ENCODE results near the gene EXOC6.
A peak's percentile ranks its signal among the peaks of the same experiment; 100 is the strongest.
"Not testable (repeated sequence)": the region's sequence is repeated elsewhere in the genome, so short reads cannot be mapped to it uniquely, and the experiment has no call there.

Gene EXOC6

DNA sequence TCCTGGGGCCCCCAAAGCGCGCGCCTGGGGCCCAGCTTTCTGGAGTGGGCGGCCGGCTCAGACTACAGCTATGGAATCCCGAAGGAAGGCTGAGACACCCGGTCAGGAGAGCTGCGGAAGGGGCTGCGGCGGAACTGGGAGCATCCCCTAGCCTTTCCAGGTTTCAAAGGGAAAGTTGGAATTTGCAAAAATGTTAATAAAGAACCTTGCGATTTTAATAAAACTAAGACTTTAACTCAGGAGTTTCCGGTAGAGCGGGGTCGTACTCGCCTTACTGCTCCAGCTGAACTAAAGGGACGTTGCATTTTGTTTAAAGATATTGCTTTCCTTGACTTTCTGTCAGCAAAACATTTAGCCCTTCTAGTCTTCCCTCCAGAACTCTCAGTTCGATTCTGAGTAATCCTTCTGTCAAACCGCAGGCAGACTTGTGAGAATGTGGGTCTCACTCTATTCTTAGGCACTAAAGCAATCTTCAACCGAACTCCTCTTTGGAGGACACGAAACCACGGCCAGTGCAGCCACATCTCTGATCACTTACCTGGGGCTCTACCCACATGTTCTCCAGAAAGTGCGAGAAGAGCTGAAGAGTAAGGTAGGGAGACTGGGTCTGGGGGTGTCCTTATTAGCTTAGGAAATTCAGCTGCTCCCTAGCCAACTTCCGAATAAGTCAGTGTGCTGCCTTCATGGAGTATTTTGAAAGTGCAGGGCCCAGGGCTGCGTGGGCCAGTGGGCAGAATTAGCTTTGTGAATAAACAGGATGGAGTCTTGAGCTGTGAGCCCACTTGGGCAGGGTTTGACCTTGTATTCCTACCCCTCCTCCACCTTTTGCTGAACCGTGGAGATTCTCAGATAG lies 227.3 kb downstream of the EXOC6 start:
- DNase-seq (ENCODE audit: low read depth in 3 of 3, low spot score in 1 of 3), result no peak

DNA sequence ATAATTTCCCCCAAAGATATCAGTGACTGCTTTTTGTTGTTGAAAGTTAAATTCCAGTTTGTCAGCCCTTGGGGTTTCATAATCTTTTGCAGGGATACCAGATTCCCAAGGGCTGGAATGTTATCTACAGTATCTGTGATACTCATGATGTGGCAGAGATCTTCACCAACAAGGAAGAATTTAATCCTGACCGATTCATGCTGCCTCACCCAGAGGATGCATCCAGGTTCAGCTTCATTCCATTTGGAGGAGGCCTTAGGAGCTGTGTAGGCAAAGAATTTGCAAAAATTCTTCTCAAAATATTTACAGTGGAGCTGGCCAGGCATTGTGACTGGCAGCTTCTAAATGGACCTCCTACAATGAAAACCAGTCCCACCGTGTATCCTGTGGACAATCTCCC lies 228.6 kb downstream of the EXOC6 start:
- DNase-seq (ENCODE audit: low read depth in 3 of 3, low spot score in 1 of 3), result no peak

DNA sequence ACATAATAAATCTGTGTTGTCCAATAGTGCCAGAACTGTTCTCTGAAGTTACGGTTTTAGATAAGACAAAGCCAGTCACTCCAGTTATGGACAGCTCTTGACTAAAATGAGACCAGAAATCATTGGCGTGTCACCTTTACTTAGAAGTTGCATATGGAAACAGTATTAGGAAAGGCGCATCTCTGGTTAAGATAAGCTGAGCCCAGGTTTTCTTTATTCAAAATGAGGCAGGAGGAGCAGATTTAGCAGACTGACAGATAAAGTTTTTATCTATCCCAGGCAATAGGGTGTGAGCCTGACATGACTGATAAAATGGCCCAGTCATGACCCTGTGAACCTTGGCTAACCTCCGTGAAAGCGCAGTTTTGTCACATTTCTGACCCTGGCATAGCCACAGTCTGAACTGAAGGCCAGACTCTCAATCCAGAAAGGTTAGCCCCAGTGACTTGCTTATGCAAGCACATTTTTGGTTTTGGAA lies 229.6 kb downstream of the EXOC6 start:
- no peak for DNase-seq (ENCODE audit: low read depth in 3 of 3, low spot score in 1 of 3)

DNA sequence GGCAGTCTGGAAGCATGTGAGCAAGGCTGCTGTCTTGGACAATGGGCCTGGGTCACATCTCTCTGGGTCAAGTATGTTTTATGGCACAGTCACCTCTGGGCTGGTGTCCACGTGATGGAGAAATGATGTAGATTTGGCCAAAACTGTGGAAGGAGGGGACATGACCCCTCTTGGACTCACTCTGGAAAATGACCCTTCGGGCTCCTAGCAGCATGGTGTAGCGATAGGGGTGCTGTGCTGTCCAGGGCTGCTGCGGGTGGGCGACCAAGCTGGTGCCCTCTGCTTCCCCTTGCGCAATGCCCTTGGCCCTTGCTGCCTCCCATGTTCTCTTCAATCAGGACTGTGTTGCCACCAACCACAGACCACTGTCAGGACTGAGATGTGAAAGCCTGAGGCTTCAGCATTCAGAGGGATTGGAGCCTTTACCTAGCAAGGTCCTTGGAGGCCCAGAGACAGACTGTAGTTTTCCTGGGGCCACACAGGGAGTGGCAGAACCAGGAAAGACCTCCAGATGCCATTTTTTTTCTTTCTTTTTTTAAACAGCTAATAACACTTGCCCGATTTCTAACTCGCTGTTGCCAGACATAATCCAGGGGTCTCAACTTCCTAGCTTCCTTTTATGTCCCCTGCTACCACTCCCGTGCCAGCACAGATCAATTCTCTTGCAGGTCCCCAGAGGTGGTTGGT lies 231.5 kb downstream of the EXOC6 start:
- DNase-seq (ENCODE audit: low read depth in 3 of 3, low spot score in 1 of 3), result no peak

DNA sequence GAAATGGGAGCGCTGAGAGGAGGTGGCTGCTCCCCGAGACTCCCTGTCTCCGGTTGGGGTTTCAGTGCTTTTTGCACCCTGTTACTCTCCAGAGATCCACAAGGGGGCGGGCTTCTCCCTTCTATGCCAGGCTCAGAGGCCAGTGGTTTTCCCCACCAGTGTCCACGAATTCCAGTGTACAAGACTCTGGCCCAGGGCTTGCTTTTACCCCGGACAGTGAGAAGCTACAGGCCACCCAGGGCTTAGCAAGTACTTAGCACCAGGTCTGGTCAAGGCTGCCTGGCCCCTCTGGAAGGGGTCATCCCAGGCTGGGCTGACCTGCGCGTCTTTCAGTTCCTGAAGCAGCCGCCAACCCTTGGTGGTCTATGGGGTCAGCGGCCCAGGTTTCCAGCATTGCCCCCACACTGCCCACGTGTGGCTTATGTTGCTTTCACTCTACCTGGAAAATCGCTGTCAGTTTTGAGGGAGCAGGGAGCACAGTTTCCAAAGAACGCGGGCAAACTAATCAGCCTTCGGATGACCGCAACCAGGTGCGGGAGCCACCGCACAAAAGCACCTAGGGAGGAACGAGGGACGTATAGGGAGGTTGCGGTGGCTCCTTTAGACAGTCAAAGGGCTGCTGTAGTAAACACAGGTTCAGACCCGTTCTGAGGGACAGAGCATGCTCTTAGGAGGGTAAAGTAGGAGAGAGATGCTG lies 232.2 kb downstream of the EXOC6 start:
- DNase-seq (ENCODE audit: low read depth in 3 of 3, low spot score in 1 of 3), result peak; percentile 8 to 31 (median 10)

DNA sequence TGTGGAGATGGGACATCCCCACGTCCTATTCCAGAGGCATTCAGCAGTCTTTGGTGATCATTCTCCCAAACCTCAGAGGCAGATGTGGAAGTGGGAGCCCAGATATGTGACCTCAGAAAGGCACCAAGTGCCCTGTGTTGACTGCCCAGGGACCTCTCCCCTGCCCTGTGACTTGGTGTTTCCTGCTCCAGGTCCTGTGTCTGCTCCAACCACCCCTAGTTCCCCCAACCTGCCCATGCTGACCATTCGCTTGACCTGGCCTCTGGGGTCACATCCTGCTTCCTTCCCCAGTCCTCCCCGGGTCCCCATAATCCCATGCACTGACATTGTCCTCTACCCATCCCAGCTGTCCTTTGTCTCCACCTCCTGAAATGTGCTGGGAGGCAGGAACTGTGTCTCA lies 233.0 kb downstream of the EXOC6 start:
- no peak for DNase-seq (ENCODE audit: low read depth in 3 of 3, low spot score in 1 of 3)

DNA sequence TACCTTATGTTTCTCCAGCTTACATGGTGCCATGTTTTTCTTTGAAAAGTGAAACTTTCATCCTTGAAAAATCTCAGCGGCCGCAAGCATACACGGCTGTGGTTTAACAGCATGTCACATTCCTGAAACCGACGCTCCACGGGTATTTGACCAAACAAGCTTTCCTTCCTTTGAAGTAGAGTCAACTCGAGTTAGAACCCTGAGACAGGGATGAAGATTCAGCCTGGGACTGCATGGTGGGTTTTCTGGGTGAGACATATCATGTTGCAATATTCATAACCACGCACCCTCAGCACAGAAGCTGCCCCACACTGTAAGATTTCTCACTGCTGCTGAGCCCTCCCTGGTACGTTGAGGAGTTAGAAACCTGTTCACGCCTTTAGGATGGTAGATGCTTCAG lies 233.5 kb downstream of the EXOC6 start:
- DNase-seq (ENCODE audit: low read depth in 3 of 3, low spot score in 1 of 3), result no peak

DNA sequence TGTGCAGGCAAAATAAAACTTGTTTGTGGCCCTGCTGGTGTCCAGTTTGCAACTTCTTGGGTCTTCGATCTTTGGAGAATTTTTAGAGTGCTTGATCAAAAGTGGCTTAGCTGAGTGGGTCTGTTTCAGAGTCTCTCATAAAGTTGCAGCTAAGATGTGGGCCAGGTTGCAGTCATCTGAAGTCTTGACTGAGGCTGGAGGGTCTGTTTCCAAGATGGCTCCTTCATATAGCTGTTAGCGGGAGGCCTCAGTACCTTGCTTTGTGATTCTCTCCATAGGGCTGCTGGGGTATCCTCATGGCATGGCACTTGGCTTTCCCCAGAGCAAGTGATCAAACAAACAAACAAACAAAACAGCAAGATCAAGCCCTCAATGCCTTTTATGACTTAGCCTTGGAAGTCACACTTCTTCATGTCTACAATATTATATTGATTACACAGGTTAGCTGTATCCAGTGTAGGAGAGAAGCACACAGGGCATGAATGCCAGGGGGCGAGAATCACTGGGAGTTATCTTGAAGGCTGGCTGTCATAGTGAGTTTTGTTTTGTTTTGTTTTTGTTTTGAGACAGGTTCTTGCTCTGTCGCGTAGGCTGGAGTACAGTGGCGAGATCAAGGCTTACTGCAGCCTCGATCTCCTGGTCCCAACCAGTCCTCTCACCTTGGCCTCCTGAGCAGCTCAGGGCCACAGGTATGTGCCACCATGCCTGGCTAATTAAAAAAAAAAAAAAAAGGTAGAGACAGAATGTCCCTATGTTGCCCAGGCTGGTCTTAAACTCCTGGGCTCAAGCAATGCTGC lies 235.6 kb downstream of the EXOC6 start:
- DNase-seq (ENCODE audit: low read depth in 3 of 3, low spot score in 1 of 3), result no peak

DNA sequence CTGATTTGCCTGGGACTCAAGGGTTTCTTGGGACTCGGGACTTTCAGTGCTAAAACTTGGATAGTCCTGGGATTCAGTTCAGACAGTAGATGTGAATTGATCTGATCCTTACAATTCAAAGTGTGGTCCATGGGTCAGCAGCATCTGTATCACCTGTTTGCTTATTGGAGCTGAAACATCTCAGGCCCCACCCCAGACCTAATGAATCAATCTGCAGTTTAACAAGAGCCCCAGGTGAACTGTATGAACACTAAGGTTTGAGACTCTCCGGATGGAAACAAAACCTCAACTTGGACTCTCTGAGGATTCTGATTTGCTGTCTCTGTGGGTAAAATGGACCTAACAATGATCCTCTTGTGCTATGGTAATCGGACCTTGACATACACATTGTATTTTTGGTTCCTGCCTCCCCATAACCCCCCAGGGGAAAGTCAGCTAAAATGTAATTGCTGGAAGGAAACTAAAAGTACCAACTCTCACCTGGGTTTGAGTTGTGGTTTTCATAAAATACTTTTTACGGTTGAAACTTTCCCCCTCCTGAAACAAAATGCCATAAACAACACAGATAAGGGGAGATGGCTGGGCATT lies 237.0 kb downstream of the EXOC6 start:
- DNase-seq (ENCODE audit: low read depth in 3 of 3, low spot score in 1 of 3), result no peak

DNA sequence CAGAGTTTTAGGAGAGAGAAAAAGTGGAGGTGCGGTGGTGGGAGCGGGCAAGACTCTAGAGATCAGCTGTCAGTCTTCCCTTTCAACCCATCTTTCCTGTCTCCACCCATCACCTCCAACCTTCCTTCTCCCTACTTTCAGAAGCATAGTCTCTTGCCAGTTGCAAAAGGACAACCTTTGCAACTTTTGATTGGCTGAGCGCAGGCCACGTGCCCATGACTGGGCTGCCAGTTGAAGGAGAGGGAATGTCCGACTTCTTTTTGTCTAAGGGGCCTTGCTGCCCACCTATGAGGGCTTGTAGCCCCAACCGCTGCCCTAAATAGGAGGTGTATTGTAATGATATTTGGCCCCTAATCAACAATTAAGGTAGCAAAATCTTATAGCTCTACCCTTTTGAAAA lies 238.0 kb downstream of the EXOC6 start:
- no peak for DNase-seq (ENCODE audit: low read depth in 3 of 3, low spot score in 1 of 3)

DNA sequence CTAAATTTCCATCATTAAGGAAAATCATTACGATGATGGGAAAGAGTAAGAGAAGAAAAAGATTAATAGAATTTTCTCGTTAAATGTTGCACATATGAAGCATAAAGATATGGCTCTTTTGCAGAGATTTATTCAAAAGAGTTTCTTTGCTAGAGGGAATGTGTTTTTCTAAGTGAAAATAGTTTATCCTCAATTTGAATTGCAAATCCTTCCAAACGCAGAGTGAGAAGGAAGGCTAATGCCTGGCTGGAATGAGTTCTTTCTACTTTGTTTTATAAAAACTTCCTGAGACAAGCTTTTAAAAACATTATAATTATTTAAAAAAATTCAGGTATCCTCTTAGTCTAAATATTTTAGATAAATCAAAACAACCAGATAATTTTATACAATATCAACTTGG lies 239.5 kb downstream of the EXOC6 start:
- DNase-seq (ENCODE audit: low read depth in 3 of 3, low spot score in 1 of 3), result no peak

DNA sequence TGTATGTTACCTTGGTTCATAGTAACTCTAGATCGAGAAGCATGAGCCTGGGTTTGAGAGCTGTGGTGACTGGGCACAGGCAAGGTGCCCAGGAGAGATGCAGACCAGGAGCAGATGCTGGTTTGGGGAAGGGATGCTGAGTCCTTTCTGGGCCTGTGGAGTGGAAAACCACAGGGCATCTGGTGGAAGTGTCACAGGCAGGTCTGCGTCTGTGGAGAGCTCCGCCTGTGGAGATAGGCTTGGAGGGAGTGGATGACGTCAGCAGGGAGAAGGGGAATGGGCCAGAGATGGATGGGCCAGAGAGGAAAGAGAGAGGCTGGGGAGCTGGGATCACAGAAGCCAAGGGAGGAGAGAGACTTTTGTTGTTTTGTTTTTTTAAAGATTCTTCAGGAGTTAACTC lies 240.1 kb downstream of the EXOC6 start:
- DNase-seq (ENCODE audit: low read depth in 3 of 3, low spot score in 1 of 3), result no peak

DNA sequence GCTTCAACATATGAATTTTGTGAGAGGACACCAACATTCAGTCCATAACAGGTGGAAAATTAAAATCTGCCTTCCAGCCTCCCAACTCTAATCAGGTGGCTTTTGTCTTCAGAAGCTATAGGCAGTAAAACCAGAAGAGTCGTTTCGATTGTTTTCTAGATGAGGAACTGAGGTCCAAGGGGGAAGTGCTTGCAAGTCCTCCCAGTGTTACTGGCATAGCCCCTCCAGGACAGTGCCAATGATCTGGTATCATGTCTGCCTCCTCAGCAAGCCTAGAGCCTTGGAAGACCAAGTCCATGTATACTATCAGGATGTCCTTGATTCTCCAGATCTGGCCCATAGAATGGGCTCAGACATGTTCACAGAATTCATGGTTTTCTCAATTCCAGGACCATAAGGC lies 242.3 kb downstream of the EXOC6 start:
- DNase-seq (ENCODE audit: low read depth in 3 of 3, low spot score in 1 of 3), result no peak

DNA sequence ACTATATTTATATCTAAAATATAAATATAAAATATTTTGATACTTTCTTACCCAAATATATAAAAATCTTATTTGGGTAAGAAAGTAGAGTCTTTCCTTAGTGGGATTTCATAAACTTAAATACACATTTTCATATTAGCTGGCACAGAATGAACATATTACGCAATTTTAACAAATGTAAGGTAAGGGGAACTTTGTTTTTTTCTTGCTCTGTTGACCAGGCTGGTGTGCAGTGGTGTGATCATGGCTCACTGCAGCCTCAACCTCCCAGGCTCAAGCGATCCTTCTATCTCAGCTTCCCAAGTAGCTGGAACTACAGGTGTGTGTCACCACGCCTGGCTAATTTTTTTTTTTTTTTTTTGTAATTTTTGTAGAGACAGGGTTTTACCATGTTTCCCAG lies 243.6 kb downstream of the EXOC6 start:
- no peak for DNase-seq (ENCODE audit: low read depth in 3 of 3, low spot score in 1 of 3)

DNA sequence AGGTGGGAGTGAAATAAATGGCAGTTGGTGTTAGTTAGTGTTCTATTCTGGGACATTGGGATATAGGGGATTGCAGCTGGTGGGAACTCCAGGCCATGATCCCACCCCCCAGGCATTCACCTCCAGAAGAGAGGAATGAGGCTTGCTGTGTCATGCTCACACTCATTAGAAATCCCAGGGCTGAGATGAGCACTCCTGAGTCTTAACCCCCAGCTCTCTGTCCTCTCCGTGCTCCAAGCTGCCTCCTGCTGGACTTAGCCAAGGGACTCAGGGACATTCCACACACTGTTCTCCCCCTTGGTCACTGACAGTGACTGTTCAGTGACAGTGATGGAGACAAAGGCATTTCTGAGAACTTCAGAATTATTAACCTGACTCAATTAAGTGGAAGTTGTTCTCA lies 246.9 kb downstream of the EXOC6 start:
- DNase-seq (ENCODE audit: low read depth in 3 of 3, low spot score in 1 of 3), result no peak

DNA sequence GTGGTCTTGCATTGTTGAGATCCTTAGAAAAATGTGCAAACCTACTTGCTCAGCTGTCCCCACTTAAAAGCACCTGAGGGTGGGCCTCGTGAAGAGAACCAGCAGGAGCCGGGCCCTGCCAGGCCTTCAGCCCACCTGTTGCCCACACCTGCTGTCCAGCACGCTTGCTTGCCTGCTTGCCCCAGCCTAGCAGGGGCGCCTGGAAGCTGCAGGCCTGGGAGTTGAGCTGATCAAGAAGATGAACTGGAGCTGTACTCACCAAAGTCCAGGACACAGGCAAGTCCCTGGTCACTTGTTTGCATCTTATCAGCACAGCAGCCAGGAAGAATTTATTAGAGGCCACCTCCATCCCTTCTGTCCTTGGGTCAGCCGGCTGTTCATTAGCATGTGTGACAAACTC lies 248.6 kb downstream of the EXOC6 start:
- DNase-seq (ENCODE audit: low read depth in 3 of 3, low spot score in 1 of 3), result no peak

DNA sequence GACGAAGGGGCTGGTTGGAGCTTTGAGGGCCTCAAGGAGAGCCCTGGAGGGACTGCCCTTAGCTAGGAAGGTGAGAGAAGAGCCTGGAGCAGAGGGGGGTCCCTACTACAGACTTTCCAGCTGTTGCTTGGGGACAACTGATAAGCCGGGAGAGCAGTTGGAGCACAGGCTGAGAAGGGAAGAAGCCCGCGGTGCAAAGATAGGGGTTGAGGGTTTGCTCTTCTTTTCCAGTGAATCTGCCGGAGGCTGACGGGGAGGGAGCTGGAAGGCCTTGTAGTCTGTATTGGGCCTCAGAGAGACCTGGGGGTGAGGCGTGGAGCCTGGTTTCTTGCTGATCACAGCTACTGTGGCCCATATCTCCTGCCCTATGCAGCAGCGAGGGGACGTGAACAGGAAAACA lies 249.1 kb downstream of the EXOC6 start:
- DNase-seq (ENCODE audit: low read depth in 3 of 3, low spot score in 1 of 3), result no peak

DNA sequence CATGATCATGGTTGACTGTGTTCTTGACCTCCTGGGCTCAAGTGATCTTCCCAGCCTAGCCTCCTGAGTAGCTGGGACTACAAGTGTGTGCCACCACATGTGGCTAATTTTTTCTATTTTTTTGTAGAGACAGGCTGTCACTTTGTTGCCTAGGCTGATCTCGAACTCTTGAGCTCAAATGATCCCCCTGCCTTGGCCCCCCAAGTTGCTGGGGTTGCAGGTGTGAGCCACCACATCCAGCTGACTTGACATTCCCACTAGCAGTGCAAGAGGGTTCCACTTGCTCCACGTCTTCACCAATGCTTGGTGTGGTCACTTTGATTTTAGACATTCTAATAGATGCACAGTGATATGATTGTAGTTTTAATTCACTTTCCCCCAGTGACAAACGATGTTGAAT lies 250.5 kb downstream of the EXOC6 start:
- no peak for DNase-seq (ENCODE audit: low read depth in 3 of 3, low spot score in 1 of 3)

DNA sequence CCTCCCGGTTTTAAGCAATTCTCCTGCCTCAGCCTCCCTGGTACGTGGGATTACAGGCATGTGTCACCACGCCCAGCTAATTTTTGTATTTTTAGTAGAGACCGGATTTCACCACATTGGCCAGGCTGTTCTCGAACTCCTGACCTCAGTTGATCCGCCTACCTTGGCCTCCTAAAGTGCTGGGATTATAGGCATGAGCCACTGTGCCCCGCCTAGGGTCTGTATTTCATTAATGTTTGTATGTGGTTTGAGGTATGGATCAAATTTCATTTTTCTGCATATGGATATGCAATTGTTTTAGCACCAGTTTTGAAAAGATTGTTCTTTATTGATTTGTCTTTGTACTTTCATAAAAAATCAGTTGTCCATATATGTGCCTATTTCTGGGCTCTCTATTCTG lies 251.3 kb downstream of the EXOC6 start:
- DNase-seq (ENCODE audit: low read depth in 3 of 3, low spot score in 1 of 3), result no peak

DNA sequence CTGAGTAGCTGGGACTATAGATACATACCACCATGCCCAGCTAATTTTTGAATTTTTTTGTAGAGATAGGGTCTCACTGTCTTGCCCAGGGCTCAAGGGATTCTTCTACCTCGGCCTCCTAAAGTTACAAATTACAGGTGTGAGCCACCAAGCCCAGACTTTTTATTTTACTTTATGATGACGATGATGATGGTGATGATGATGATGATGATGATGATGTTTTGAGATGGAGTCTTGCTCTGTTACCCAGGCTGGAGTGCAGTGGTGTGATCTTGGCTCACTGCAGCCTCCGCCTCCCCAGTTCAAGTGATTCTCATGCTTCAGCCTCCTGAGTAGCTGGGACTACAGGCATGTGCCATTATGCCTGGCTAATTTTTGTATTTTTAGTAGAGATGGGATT lies 252.8 kb downstream of the EXOC6 start:
- DNase-seq (ENCODE audit: low read depth in 3 of 3, low spot score in 1 of 3), result not testable (repeated sequence)

DNA sequence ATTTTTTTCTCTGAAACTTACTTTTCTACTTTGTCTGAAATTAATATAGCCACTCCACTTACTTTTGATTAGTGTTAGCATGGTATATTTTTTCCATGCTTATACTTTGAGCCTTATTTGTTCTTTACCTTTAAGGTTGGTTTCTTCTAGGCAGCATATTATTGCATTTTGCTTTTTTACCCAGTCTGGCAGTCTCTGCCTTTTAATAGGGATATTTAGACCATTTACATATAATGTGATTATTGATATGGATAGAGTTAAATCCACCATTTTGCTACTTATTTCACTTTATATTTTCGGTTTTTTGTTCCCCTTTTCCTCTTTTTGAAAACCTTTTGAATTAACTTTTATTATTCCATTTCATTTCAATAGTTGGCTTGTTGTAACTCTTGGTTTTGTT lies 255.6 kb downstream of the EXOC6 start:
- DNase-seq (ENCODE audit: low read depth in 3 of 3, low spot score in 1 of 3), result no peak

Measured in stimulated activated CD4-positive, alpha-beta T cell treated with anti-CD3 and anti-CD28 coated beads, TNF-alpha, amount 100 ng/mL, for 1 hour (primary cell).